Adrenal gland (tissue), 5 donors: ENCODE results near the gene ENTPD8.
"Not testable (repeated sequence)": the region's sequence is repeated elsewhere in the genome, so short reads cannot be mapped to it uniquely, and the experiment has no call there.

Experiments
- CTCF ChIP-seq, 6 experiments: fragments of 450-650 bp in 4 of 6; fragments of 200-600 bp in 2 of 6; sonication (generic) in 1 of 6; IDR thresholded peaks; 1 replicate in 5 of 6; 2 replicates in 1 of 6; pipeline versions ENCODE4 v1.5.1 to v1.8.0; 2016 to 2021; ENCODE audit warnings: antibody characterized with exemption in 6 of 6, mild to moderate bottlenecking in 2 of 6, moderate library complexity in 1 of 6
- POLR2A ChIP-seq, 2 donors: fragments of 450-650 bp; IDR thresholded peaks; one replicate each; pipeline ENCODE4 v1.6.1; 2017; ENCODE audit warnings: antibody characterized with exemption in 2 of 2, mild to moderate bottlenecking in 2 of 2, moderate library complexity in 1 of 2
- donor health status: DM: no; HTN: no; CAD: no.

GRCh38 chr9:137450539-137451222 lies 9.5 kb upstream of the ENTPD8 start:
- TF ChIP-seq CTCF, POLR2A (IDR thresholded peaks at IDR 0.05): not testable (repeated sequence)
